H9 (cell line): ENCODE measurements around the gene TEKT3. TPM values are rescaled to one million over a fixed set of nuclear protein-coding genes. Genes with fewer than 3 reads are reported as not detected.

Experiments
- DNase-seq: peaks from one replicate; pipeline ENCODE4 v3.0.0-alpha.2; 2017
- H2AFZ ChIP-seq: one replicate; pipeline ENCODE4 v1.6.1; 2013; ENCODE audit warnings: mild to moderate bottlenecking, low read length, control low read depth, moderate library complexity
- H2AK5ac ChIP-seq: 2 replicates; pipeline ENCODE4 v1.6.1; 2013; ENCODE audit warnings: low read length, control low read depth, mixed read lengths; ENCODE audit not compliant: insufficient read length
- H2BK120ac ChIP-seq: one replicate; pipeline ENCODE4 v1.6.1; 2013; ENCODE audit warnings: low read depth, mild to moderate bottlenecking, low read length, control low read depth, inconsistent platforms; ENCODE audit not compliant: poor library complexity, severe bottlenecking
- H2BK12ac ChIP-seq: 2 replicates; pipeline ENCODE4 v1.6.1; 2013; ENCODE audit warnings: low read length, control low read depth, mixed read lengths, low read depth; ENCODE audit not compliant: insufficient read length
- H2BK15ac ChIP-seq: 2 replicates; pipeline ENCODE4 v1.6.1; 2013; ENCODE audit warnings: low read depth, low read length, control low read depth
- H2BK20ac ChIP-seq: one replicate; pipeline ENCODE4 v1.6.1; 2013; ENCODE audit warnings: low read depth, mild to moderate bottlenecking, low read length, control low read depth, inconsistent platforms; ENCODE audit not compliant: poor library complexity, severe bottlenecking
- H2BK5ac ChIP-seq: 2 replicates; pipeline ENCODE4 v1.6.1; 2013; ENCODE audit warnings: low read length, control low read depth, mixed read lengths; ENCODE audit not compliant: insufficient read length
- H3K14ac ChIP-seq: 2 replicates; pipeline ENCODE4 v1.6.1; 2013; ENCODE audit warnings: low read length, control low read depth; ENCODE audit not compliant: insufficient read depth
- H3K18ac ChIP-seq: 2 replicates; pipeline ENCODE4 v1.6.1; 2013; ENCODE audit warnings: low read depth, mild to moderate bottlenecking, mixed read lengths, low read length, control low read depth; ENCODE audit not compliant: insufficient read length
- H3K23ac ChIP-seq: 2 replicates; pipeline ENCODE4 v1.6.1; 2013; ENCODE audit warnings: low read length, control low read depth, mixed read lengths, low read depth; ENCODE audit not compliant: insufficient read length
- H3K23me2 ChIP-seq: 2 replicates; pipeline ENCODE4 v1.6.1; 2013; ENCODE audit warnings: low read depth, mild to moderate bottlenecking, mixed read lengths, low read length, control low read depth; ENCODE audit not compliant: insufficient read length, poor library complexity, severe bottlenecking
- H3K27ac ChIP-seq: 2 replicates; pipeline ENCODE4 v1.5.1; 2013; ENCODE audit warnings: low read length, control low read depth, mixed read lengths, low read depth; ENCODE audit not compliant: insufficient read length
- H3K27me3 ChIP-seq: 2 replicates; pipeline ENCODE4 v1.6.1; 2013; ENCODE audit warnings: low read length, control low read depth, inconsistent platforms; ENCODE audit not compliant: insufficient read depth
- H3K4ac ChIP-seq: 2 replicates; pipeline ENCODE4 v1.6.1; 2013; ENCODE audit warnings: low read depth, mild to moderate bottlenecking, control low read depth, inconsistent platforms, low read length, moderate library complexity
- H3K4me1 ChIP-seq: 2 replicates; pipeline ENCODE4 v1.6.1; 2013; ENCODE audit warnings: low read length, control low read depth, inconsistent platforms; ENCODE audit not compliant: insufficient read depth
- H3K4me2 ChIP-seq: 2 replicates; pipeline ENCODE4 v1.6.1; 2013; ENCODE audit warnings: low read length, control low read depth, mixed read lengths; ENCODE audit not compliant: insufficient read length, insufficient read depth
- H3K56ac ChIP-seq: 2 replicates; pipeline ENCODE4 v1.6.1; 2013; ENCODE audit warnings: low read depth, mild to moderate bottlenecking, mixed read lengths, low read length, control low read depth; ENCODE audit not compliant: insufficient read length
- H3K79me1 ChIP-seq: 2 replicates; pipeline ENCODE4 v1.6.1; 2013; ENCODE audit warnings: low read depth, mild to moderate bottlenecking, moderate library complexity, low read length, control low read depth, inconsistent platforms; ENCODE audit not compliant: insufficient read depth, poor library complexity, severe bottlenecking
- H3K79me2 ChIP-seq: 2 replicates; pipeline ENCODE4 v1.6.1; 2013; ENCODE audit warnings: low read length, control low read depth, inconsistent platforms; ENCODE audit not compliant: insufficient read depth
- H3K9ac ChIP-seq: 2 replicates; pipeline ENCODE4 v1.6.1; 2013; ENCODE audit warnings: low read length, control low read depth, mixed read lengths; ENCODE audit not compliant: insufficient read length; ENCODE audit errors: extremely low read depth
- H3K9me3 ChIP-seq: one replicate; pipeline ENCODE4 v1.6.1; 2013; ENCODE audit warnings: low read depth, low read length, inconsistent platforms; ENCODE audit not compliant: control insufficient read depth
- H3T11ph ChIP-seq: one replicate; pipeline ENCODE4 v1.6.1; 2013; ENCODE audit warnings: mild to moderate bottlenecking, low read length, control low read depth, inconsistent platforms
- H4K20me1 ChIP-seq: one replicate; pipeline ENCODE4 v1.6.1; 2013; ENCODE audit not compliant: control insufficient read depth, insufficient read length, insufficient read depth
- H4K5ac ChIP-seq: 2 replicates; pipeline ENCODE4 v1.6.1; 2013; ENCODE audit warnings: low read depth, mild to moderate bottlenecking, mixed read lengths, low read length, control low read depth; ENCODE audit not compliant: insufficient read length
- H4K8ac ChIP-seq: replicated peaks from 2 replicates; pipeline ENCODE4 v1.6.1; 2013; ENCODE audit warnings: low read length, control low read depth, mixed read lengths, low read depth; ENCODE audit not compliant: insufficient read length
- H4K91ac ChIP-seq: 2 replicates; pipeline ENCODE4 v1.6.1; 2013; ENCODE audit warnings: low read depth, mild to moderate bottlenecking, moderate library complexity, mixed read lengths, low read length, control low read depth; ENCODE audit not compliant: insufficient read length
- H3K27ac Mint-ChIP-seq, 3 experiments: 2 replicates in 2 of 3; 3 replicates in 1 of 3; pipeline ENCODE4 v1.8.0; 2020 to 2021; ENCODE audit warnings: mixed read lengths in 3 of 3, mild to moderate bottlenecking in 1 of 3, moderate library complexity in 1 of 3
- H3K27me3 Mint-ChIP-seq: 2 replicates; pipeline ENCODE4 v1.8.0; 2021; ENCODE audit warnings: low read depth, mild to moderate bottlenecking, moderate library complexity, mixed read lengths
- H3K36me3 Mint-ChIP-seq, 3 experiments: 2 replicates in 2 of 3; 3 replicates in 1 of 3; pipeline ENCODE4 v1.8.0; 2020 to 2021; ENCODE audit warnings: low read depth in 3 of 3, mixed read lengths in 3 of 3; ENCODE audit not compliant: insufficient read depth in 1 of 3
- H3K4me1 Mint-ChIP-seq, 2 experiments: 2 replicates each; pipeline ENCODE4 v1.8.0; 2020; ENCODE audit warnings: mixed read lengths in 2 of 2
- H3K4me3 Mint-ChIP-seq, 2 experiments: 2 replicates in 1 of 2; 3 replicates in 1 of 2; pipeline ENCODE4 v1.8.0; 2020 to 2021; ENCODE audit warnings: mild to moderate bottlenecking in 2 of 2, mixed read lengths in 2 of 2, moderate library complexity in 1 of 2
- H3K9me3 Mint-ChIP-seq, 2 experiments: 2 replicates in 1 of 2; 3 replicates in 1 of 2; pipeline ENCODE4 v1.8.0; 2020; ENCODE audit warnings: mild to moderate bottlenecking in 2 of 2, mixed read lengths in 2 of 2, moderate library complexity in 1 of 2
- WGBS: extraction: QIAGEN DNeasy Blood & Tissue Kit; methylation state at CpG from one replicate; pipeline ENCODE4 v1.1.7; 2013; ENCODE audit warnings: missing lambda C conversion rate, low lambda C conversion rate, mixed read lengths; ENCODE audit not compliant: insufficient read length; ENCODE audit errors: extremely low coverage; 5-methylcytosine and 5-hydroxymethylcytosine counted together
- total RNA-seq: library from RNA; stranded (reverse); gene quantifications from 2 replicates; pipeline ENCODE4 v1.2.1, GENCODE V29; 2021
- TF ChIP-seq, protein P1 (sequence below): fragments of 200-600 bp; sonication (generic); conservative IDR thresholded peaks from 3 replicates; pipeline ENCODE4 v1.8.0; 2021; ENCODE audit warnings: antibody characterized with exemption, mild to moderate bottlenecking

Gene TEKT3
- total RNA-seq, 1 experiment from 2014 or later = 0.42 TPM

DNA sequence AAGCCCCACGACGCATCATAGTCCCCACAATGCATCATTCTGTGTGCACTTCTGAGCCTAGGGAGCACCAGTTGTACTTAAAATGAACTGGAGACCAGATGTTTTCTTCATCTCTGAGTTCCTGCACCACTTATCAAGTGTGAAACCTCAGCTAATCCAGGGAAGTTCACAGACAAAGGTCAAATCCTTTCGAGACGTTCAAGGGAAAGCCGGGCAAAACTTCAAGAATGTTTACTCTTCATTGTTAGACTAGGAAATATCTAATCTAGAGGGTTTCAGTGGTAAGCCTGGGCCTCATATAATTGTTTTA lies 71.7 kb downstream of the TEKT3 start:
- peaks cover 53% of the 10 kb centered on the region for H3K27me3 Mint-ChIP-seq
- no peak overlapping the region for H2AFZ ChIP-seq

More for the DNA sequence above, 71.7 kb downstream of the TEKT3 start:
- WGBS = no CpG with 5 or more reads among the region's 5 CpGs
- Histone ChIP-seq H3K18ac (no peak overlapping the region), H3K4me1 (no peaks in the 10 kb centered on the region), H4K20me1 (no peaks in the 10 kb centered on the region), H3K14ac (no peak overlapping the region), H3K4me2 (no peak overlapping the region), H3K4ac (no peak overlapping the region), H4K8ac (no peak overlapping the region), H3K79me2 (no peaks in the 10 kb centered on the region), H3K56ac (no peak overlapping the region), H3K9ac (no peak overlapping the region), H3K23ac (no peak overlapping the region), H2BK5ac (no peak overlapping the region), H2AK5ac (no peak overlapping the region), H2BK120ac (no peak overlapping the region), H2BK15ac (no peak overlapping the region), H4K5ac (no peak overlapping the region), H3K9me3 (no peaks in the 10 kb centered on the region), H3K27me3 (no peaks in the 10 kb centered on the region; the same call in 1 of the 2 replicates), H2BK12ac (no peak overlapping the region), H2BK20ac (no peak overlapping the region), H3K23me2 (no peaks in the 10 kb centered on the region), H3K27ac (no peak overlapping the region), H4K91ac (no peak overlapping the region), H3K79me1 (no peaks in the 10 kb centered on the region), H3T11ph (no peak overlapping the region)
- H3K9me3 Mint-ChIP-seq = peaks cover 5 to 9% of the 10 kb centered on the region in 2 experiments; a peak in 4 of 5 replicates
- H3K4me3 Mint-ChIP-seq = no peak overlapping the region
- TF ChIP-seq, protein P1, sequence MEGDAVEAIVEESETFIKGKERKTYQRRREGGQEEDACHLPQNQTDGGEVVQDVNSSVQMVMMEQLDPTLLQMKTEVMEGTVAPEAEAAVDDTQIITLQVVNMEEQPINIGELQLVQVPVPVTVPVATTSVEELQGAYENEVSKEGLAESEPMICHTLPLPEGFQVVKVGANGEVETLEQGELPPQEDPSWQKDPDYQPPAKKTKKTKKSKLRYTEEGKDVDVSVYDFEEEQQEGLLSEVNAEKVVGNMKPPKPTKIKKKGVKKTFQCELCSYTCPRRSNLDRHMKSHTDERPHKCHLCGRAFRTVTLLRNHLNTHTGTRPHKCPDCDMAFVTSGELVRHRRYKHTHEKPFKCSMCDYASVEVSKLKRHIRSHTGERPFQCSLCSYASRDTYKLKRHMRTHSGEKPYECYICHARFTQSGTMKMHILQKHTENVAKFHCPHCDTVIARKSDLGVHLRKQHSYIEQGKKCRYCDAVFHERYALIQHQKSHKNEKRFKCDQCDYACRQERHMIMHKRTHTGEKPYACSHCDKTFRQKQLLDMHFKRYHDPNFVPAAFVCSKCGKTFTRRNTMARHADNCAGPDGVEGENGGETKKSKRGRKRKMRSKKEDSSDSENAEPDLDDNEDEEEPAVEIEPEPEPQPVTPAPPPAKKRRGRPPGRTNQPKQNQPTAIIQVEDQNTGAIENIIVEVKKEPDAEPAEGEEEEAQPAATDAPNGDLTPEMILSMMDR = no peak
- H3K36me3 Mint-ChIP-seq = no peaks in the 10 kb centered on the region; a peak in 1 of 7 replicates
- H3K27ac Mint-ChIP-seq = no peak overlapping the region
- H3K4me1 Mint-ChIP-seq = peaks cover 3% of the 10 kb centered on the region in 2 experiments; a peak in 1 of 4 replicates
- DNase-seq = no peak
